ENCODE data around the gene MASP2. TPM values are rescaled to one million over a fixed set of nuclear protein-coding genes. Genes with fewer than 3 reads are reported as not detected.

The MASP2 gene
- total and polyA plus RNA-seq, 9 of the 15 experiments (the other 6 are each of a cell fraction or from before 2014, with no cell fraction given): 0.01 to 0.23 (median 0.06) TPM; not detected in 3

DNA sequence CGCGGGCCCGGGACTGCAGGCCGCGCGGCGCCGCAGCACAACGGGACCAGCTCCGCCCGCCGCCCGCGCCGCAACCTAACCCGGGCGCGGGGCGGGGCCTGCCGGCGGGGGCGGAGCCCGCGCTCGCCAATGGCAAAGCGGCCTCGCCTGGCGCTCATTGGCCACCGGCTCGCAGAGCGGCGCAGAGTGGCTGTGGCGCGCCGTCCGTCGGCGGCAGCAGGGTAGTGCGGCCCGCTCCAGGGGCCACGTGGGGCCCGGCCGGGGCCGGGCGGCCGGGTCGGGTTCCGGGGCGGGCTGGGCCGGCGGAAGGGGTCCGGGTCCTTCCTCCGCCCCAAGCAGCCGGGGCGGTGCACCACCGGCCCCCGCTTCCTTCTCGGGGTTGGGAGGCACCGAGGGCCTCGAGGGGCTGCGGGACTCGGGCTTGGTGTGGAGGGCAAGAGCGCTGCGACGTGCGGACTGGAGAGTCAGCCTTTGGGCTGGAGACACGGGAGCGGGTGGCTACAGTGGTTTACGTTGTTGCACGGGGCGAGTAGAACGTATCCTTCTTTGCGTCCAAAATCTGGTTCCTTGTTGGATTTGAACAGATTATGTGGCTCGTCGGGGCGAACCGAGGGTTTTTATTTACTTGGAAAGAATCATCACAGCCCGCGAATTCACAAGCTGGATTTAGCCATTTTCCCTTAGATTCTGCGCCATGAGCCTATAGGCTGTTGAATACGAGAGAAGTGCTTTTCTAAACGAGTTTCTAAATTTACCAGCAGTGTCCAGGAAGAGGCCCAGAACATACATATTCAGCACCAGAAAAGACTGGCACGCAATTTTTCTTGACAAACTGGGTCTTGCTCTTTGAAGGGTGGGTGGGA, 13.2 kb upstream of the MASP2 start, which contains the start of gene SRM (continued):
- TF ChIP-seq, protein P1, sequence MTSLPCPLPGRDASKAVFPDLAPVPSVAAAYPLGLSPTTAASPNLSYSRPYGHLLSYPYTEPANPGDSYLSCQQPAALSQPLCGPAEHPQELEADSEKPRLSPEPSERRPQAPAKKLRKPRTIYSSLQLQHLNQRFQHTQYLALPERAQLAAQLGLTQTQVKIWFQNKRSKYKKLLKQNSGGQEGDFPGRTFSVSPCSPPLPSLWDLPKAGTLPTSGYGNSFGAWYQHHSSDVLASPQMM (CRISPR knock-in tag; IDR thresholded peaks at IDR 0.05): no peak
- TF ChIP-seq, protein P2, sequence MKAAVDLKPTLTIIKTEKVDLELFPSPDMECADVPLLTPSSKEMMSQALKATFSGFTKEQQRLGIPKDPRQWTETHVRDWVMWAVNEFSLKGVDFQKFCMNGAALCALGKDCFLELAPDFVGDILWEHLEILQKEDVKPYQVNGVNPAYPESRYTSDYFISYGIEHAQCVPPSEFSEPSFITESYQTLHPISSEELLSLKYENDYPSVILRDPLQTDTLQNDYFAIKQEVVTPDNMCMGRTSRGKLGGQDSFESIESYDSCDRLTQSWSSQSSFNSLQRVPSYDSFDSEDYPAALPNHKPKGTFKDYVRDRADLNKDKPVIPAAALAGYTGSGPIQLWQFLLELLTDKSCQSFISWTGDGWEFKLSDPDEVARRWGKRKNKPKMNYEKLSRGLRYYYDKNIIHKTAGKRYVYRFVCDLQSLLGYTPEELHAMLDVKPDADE (conservative IDR thresholded peaks at IDR 0.05; ENCODE audit: control insufficient read depth, low read depth, low read length): peak; percentile 92
- TF ChIP-seq ASH1L (IDR thresholded peaks at IDR 0.05; ENCODE audit: borderline replicate concordance, low read depth, partially characterized antibody) (no peak), EP300 (IDR thresholded peaks at IDR 0.05; ENCODE audit: low read length) (no peak), NFE2L1 (tag; IDR thresholded peaks at IDR 0.05; ENCODE audit: borderline replicate concordance, low read depth) (no peak), FOXA3 (CRISPR knock-in tag; conservative IDR thresholded peaks at IDR 0.05 in 1 of 2, IDR thresholded peaks at IDR 0.05 in 1 of 2) (0 out of 4 replicates have a peak, but pooled peaks of 1 of the 2 experiments have one; percentile 19), ZNF830 (CRISPR knock-in tag; IDR thresholded peaks at IDR 0.05) (no peak), STAT5B (CRISPR knock-in tag; IDR thresholded peaks at IDR 0.05) (no peak), NCOA6 (IDR thresholded peaks at IDR 0.05) (peak; percentile 62), KDM4B (IDR thresholded peaks at IDR 0.05; ENCODE audit: borderline replicate concordance in 2 of 2, low read depth in 1 of 2) (no peak), NCOA1 (IDR thresholded peaks at IDR 0.05; ENCODE audit: low read depth) (0 out of 2 replicates have a peak, but pooled peaks have one; percentile 27), NFXL1 (CRISPR knock-in tag; IDR thresholded peaks at IDR 0.05) (no peak), ZNF347 (CRISPR knock-in tag; IDR thresholded peaks at IDR 0.05; ENCODE audit: low read depth) (no peak), CCNT2 (IDR thresholded peaks at IDR 0.05; ENCODE audit: borderline replicate concordance, extremely low read depth, insufficient read length, low read depth, low read length) (peak; percentile 89), POLR2A (conservative IDR thresholded peaks at IDR 0.05) (peak; percentile 88), ZNF696 (CRISPR knock-in tag; conservative IDR thresholded peaks at IDR 0.05) (no peak)
- TF ChIP-seq, protein P3, sequence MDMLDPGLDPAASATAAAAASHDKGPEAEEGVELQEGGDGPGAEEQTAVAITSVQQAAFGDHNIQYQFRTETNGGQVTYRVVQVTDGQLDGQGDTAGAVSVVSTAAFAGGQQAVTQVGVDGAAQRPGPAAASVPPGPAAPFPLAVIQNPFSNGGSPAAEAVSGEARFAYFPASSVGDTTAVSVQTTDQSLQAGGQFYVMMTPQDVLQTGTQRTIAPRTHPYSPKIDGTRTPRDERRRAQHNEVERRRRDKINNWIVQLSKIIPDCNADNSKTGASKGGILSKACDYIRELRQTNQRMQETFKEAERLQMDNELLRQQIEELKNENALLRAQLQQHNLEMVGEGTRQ (CRISPR knock-in tag; IDR thresholded peaks at IDR 0.05): peak; percentile 70
- TF ChIP-seq, protein P4, sequence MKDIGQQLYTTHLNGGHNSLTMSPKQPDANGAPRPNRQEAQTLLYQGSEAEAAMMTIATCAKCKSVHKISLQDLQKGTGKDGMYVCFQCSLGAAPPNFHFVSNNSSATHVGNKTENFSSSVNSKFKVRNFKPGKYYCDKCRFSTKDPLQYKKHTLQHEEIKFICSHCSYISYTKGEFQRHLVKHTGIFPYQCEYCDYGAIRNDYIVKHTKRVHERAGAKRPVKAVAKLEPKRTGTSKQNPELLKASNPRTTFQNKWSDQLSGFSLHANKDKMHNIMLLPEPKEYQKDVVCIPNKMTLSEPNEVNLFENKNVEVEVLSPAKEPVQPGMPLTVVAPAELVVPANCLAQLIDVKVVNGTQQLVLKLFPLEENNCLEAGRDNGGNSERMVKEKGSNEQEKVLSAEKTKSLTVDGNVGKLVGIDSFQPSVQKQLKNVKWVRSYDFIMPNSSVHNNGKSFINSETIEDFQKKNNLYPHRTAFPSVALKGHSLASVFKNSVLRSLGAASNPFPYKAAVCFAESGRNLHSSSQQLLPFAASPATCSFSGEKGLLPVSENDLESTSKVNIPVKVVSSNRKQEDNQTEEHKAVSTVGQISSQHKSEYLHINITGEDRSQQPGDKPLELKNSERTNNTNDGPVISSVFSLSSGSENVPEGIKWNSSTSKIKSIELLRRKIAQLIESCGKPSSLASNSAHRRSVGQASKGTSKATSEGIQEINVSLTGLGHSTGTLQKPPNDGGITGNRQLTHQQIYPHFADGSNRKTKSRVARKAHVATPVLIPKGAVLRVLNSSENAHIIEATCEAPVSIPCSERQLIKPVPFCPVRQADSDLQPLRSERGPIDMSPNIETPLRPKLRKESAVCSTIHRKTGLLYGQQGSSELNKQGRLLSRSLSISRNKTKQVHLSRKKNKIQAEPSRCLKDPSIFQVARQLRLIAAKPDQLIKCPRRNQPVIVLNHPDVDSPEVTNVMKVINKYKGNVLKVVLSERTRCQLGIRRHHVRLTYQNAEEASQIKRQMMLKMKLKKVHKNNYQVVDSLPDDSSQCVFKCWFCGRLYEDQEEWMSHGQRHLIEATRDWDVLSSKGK (CRISPR knock-in tag; IDR thresholded peaks at IDR 0.05): no peak
